Measurements from ENCODE around the gene CD55.
A peak's percentile ranks its signal among the peaks of the same experiment; 100 is the strongest.
"Not testable (repeated sequence)": the region's sequence is repeated elsewhere in the genome, so short reads cannot be mapped to it uniquely, and the experiment has no call there.

Gene CD55

GRCh38 chr1:207304710-207305488, 16.6 kb upstream of the CD55 start:
- no peak overlapping the region for H3K4me3 ChIP-seq (ENCODE audit: low read depth, low read length)

GRCh38 chr1:207305489-207305873, 16.0 kb upstream of the CD55 start:
- H3K4me3 ChIP-seq (ENCODE audit: low read depth, low read length): no peak overlapping the region

DNA sequence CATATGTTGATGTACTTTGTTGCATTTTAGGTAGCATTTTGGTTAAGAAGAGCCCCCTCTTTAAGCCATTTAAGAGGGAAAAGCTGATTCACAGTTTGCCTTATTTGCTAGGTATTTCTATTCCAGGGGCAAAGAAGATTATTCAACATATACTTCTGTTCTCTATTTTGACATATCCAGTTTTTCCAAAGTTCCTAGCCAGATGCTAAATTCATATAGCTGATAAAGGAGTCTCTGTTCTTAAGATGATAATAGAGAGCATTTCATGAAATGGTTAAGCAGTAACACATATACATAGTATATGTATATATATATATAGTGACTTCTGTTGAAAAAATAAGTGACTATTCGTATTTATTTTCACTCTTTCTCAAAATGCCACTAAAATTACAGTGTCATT, 15.5 kb upstream of the CD55 start:
- no peak overlapping the region for H3K4me3 ChIP-seq (ENCODE audit: low read depth, low read length)

DNA sequence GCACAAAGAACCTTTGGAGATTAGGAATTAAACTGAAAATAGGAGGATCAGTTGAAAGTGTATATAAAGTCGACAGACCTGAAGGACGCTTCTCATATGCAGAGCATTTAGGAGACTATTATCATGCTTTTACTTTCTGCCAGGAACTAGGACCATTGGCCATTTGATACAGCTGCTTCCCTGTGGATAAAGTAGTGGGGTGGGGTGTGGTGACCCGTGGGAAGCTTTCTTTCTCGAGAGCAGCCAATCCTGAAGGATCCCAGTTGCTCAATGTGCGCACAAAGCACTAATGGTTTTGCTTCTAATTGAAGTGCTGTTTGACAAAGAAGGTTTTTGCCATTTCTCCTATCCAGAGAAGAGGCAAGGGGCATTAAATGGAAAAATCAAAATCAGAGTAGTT, 14.9 kb upstream of the CD55 start:
- no peak overlapping the region for H3K4me3 ChIP-seq (ENCODE audit: low read depth, low read length)

- H3K4me3 ChIP-seq (ENCODE audit: low read depth, low read length): no peak overlapping the region
These were observed 12.9 kb upstream of the CD55 start for GRCh38 chr1:207308451-207309190.

DNA sequence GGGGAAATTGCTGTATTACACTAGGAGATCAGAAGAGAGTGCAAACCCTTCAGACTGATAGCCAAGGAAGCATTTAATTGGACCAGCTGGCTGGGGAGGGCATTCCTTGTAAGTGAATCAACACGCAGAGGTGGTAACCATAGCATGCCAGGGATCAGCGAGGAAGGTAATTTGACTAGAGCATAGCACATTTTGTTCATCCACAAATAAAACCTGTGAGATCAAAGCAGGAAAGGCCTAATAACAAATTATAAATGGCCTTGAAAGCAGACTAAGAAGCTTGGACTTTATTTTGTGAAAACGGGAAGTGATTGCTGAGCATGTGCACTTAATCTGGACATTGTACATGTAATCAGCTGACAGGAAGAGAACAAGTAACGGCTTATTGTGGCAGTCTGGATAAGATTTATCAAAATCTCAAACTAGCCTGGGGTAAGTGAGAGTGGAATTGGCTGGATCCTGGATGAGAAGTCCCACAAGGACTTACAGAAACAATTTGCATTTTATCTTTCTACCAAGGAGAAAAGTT, 11.7 kb upstream of the CD55 start:
- no peak overlapping the region for H3K4me3 ChIP-seq (ENCODE audit: low read depth, low read length)

- H3K4me3 ChIP-seq (ENCODE audit: low read depth, low read length): no peak overlapping the region
These were observed 9.4 kb upstream of the CD55 start for GRCh38 chr1:207311888-207312603.

GRCh38 chr1:207312604-207312920, 8.9 kb upstream of the CD55 start:
- H3K4me3 ChIP-seq (ENCODE audit: low read depth, low read length): no peak overlapping the region

DNA sequence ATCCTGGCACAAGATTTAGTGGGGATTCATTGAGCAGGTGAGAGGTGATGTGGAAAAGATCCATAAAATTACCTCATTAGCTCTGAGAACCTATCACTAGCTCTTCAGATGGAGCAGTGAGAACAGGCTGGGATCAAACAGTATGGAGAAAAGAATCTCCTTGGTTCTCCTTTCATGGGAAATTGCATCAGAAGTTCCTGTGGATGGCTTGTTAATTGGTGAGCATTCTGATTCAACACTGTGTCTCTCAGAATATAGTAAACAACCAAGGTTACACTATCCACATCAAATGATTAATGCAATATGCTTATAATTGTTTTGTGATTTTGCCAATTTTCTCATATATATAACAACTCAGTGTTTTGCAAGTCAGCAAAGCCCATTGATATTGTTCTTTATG, 8.3 kb upstream of the CD55 start:
- no peak overlapping the region for H3K4me3 ChIP-seq (ENCODE audit: low read depth, low read length)

DNA sequence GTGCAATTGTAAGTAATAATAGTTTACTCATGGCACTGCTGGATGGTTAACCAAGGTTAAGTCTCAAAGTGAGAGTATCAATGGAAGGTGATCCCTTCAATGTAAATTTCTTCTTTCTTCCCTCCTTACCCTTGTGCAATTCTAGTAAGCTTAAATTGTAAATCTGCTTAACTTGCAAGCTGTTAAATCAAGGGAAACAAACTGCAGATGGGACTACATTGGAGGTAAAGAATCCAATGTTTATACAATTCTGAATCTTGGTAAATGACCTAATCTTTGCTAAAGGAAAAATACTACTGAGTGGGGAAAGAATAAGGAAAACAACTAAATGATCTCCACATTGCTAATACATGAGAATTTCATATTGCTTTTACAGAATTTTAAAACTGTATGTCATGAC, 6.7 kb upstream of the CD55 start:
- H3K4me3 ChIP-seq (ENCODE audit: low read depth, low read length): no peak overlapping the region

GRCh38 chr1:207315435-207315834, 6.0 kb upstream of the CD55 start:
- no peak overlapping the region for H3K4me3 ChIP-seq (ENCODE audit: low read depth, low read length)

- H3K4me3 ChIP-seq (ENCODE audit: low read depth, low read length): no peak overlapping the region
These were observed 5.3 kb upstream of the CD55 start for GRCh38 chr1:207316141-207316540.

GRCh38 chr1:207316622-207317391, 4.7 kb upstream of the CD55 start:
- no peak overlapping the region for H3K4me3 ChIP-seq (ENCODE audit: low read depth, low read length)

DNA sequence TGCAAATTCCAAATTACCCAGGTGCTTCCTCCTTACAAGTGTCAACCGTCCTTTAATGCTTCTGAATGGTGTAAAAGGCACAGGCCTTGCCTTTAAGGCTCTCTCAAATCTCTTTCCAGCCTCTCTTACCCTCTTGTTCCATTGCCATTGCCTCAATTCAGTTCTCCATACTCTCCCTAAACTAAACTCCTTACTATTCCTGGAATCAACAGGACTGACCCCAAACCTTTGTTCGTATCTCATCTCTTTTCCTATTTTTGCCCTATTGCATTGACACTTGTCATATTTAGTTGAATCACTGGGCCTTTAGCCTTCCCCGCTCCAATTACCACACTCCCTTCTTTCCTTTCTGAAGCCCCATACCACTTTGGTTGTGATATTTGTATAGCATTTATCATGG, 3.9 kb upstream of the CD55 start:
- H3K4me3 ChIP-seq (ENCODE audit: low read depth, low read length): no peak overlapping the region

DNA sequence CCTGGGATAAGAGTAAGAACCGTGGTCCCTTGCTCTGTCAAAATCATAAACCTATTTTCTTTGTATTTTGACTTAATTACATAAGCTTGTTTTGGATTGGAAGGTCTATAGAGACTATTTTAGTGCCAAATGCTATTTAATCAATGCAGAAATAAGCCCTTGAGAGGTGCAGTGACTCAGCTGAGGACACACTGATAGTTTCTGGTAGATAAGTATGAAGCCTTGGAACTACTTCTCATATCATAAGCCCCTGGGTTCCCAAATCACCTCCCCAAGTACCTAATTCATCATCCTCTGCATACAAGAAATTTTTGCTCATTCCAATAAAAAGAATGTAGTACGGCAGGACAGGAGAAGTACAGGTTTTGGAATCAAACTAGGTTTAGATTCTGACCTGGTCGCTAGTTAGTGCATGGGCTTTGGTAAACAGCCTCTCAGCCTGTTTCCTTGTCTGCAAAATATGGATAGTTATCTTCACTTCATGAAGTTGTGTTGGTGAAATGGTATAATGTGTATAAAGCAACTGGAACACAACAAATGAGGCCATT, 3.3 kb upstream of the CD55 start:
- no peak overlapping the region for H3K4me3 ChIP-seq (ENCODE audit: low read depth, low read length)

DNA sequence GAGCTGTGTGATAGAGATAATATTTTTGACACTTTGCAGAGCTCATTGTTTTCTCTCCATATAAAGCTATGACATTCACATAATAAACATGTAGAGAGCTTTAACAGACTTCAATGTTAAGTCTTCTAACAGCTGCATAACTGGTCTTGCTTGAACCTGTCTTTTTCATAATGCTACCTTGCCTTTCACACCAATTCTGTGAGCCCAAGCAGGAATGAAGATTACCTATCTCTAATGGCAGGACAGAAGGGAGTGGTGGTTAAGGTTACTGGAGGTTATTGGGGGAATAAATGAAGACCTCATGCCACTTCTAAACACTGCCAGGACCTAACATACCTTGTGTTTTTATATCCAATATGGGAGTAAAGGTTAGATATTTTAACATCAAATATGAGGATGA, 2.3 kb upstream of the CD55 start:
- H3K4me3 ChIP-seq (ENCODE audit: low read depth, low read length): no peak overlapping the region

GRCh38 chr1:207320105-207320504, 1.4 kb upstream of the CD55 start:
- not testable (repeated sequence) for H3K4me3 ChIP-seq (ENCODE audit: low read depth, low read length)

DNA sequence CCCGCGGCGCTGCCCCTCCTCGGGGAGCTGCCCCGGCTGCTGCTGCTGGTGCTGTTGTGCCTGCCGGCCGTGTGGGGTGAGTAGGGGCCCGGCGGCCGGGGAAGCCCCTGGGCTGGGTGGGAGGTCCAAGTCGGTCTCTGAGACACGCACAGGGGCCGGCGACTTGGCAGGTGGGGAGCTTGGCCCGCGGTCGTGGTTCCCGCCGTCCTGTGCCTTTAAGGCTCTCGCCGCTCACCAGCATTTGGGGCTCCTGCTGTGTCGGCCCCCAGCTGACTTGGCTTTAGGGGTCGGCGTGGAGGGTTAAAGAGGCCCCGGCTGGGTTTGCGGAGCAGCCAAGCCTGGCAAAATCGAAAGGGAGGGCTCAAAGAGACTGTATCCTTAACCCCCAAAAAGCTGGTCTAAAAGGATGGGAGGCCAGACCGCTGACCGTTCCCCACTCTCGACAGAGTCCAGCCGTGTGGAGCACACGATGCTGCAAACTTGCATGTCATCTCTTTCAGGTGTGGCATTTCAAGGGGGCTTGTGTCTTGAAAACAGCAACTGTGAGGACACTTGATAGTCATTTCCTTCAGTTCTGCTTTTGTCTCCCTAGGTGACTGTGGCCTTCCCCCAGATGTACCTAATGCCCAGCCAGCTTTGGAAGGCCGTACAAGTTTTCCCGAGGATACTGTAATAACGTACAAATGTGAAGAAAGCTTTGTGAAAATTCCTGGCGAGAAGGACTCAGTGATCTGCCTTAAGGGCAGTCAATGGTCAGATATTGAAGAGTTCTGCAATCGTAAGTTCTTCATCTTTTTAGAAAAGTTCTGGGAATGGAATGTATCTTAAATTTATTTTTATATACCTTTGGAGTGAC, 540 bp downstream of the CD55 start:
- H3K4me3 ChIP-seq (ENCODE audit: low read depth, low read length): peak overlapping the region; percentile 84

DNA sequence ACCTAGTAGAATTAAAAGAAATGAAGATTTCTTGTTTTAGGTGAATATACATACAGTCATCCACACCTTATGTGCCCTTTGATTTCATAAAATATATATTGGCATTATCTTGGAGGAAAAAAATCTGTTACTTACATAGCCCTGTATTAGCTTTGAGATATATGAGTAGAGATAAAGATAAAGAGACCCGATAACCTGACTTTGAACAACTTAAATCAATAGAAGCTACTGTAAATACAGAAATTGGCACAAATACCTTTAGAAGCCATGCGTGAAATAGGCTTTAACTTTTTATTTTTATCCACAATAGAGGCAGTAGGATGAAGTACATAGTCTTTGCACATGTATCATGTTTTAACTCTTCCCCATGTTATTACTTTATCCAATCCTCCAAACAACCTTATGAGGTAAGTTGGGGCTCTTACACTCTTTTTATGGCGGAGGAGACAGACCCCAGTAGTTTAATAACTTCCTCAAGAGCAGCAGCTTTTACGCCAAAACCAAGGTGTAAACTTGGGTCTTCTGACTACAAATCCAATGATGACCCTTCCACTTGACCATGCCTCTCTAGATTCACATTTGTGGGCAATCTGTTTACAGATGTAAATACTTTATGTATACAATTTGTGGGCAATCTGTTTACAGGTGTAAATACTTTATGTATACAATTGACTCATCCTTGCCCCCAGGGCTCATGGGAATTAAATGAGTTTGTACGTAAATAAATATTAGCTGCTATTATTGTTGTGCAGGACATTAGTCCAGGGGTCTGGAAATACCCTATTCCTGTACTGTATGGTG, 2.1 kb downstream of the CD55 start:
- H3K4me3 ChIP-seq (ENCODE audit: low read depth, low read length): no peak overlapping the region
